Panc1 (cell line): ENCODE measurements around the gene PXDN. TPM values are rescaled to one million over a fixed set of nuclear protein-coding genes. Genes with fewer than 3 reads are reported as not detected.

ENCODE experiments used
- ATAC-seq: fragments of 200-7000 bp; cut with Tn5 transposase; 2 replicates; pipeline ENCODE4 v1.9.1; 2020; ENCODE audit warnings: mild to moderate bottlenecking, moderate library complexity
- BruUV-seq: library from RNA; stranded (reverse); fragments of 400-500 nt; replicated peaks from 2 replicates; lab custom pipeline; 2021; lab: Mats Ljungman, UMichigan
- CTCF ChIA-PET: fragments of 300-600 bp; sonication (Branson Sonifier 250); formaldehyde crosslinking; loops from one replicate; lab custom pipeline; 2022; ENCODE audit warnings: antibody characterized with exemption; lab: Charles Lee
- POLR2A ChIA-PET: fragments of 300-600 bp; sonication (Branson Sonifier 250); formaldehyde crosslinking; loops from one replicate; lab custom pipeline; 2022; ENCODE audit warnings: antibody characterized with exemption; lab: Charles Lee
- DNase-seq: peaks from one replicate; pipeline ENCODE4 v3.0.0-alpha.2; 2010; ENCODE audit warnings: low read depth, low spot score
- H3K27ac ChIP-seq: 2 replicates; pipeline ENCODE4 v1.5.1; 2011; ENCODE audit warnings: mild to moderate bottlenecking, low read length, inconsistent platforms
- H3K27me3 ChIP-seq: fragments of 200-500 bp; sonication (Bioruptor generic); 2 replicates; pipeline ENCODE4 v1.6.0; 2014; ENCODE audit warnings: low read length, inconsistent platforms; ENCODE audit not compliant: control insufficient read depth, insufficient read depth
- H3K36me3 ChIP-seq: fragments of 200-500 bp; sonication (Bioruptor generic); 2 replicates; pipeline ENCODE4 v1.5.1; 2014; ENCODE audit warnings: inconsistent platforms, mild to moderate bottlenecking, low read length, moderate library complexity; ENCODE audit not compliant: control insufficient read depth, insufficient read depth
- H3K4me1 ChIP-seq: 2 replicates; pipeline ENCODE4 v1.5.1; 2011; ENCODE audit warnings: inconsistent platforms, mild to moderate bottlenecking, low read length, moderate library complexity; ENCODE audit not compliant: control insufficient read depth, insufficient read depth
- H3K4me3 ChIP-seq, 2 experiments: 2 replicates each; pipeline ENCODE4 v1.5.1; 2011 to 2012; ENCODE audit warnings: low read depth in 2 of 2, low read length in 2 of 2, mild to moderate bottlenecking in 2 of 2, inconsistent platforms in 1 of 2, moderate library complexity in 1 of 2
- H3K9me3 ChIP-seq: fragments of 200-500 bp; sonication (Bioruptor generic); 2 replicates; pipeline ENCODE4 v1.5.1; 2014; ENCODE audit warnings: low read depth, mild to moderate bottlenecking, inconsistent platforms, low read length, moderate library complexity; ENCODE audit not compliant: control insufficient read depth, insufficient read depth
- POLR2AphosphoS5 ChIP-seq: IDR thresholded peaks from 2 replicates; pipeline ENCODE4 v1.6.1; 2012; ENCODE audit warnings: mild to moderate bottlenecking, low read depth, low read length, moderate library complexity
- SIN3A ChIP-seq: IDR thresholded peaks from 2 replicates; pipeline ENCODE4 v1.6.1; 2012; ENCODE audit warnings: low read depth, mild to moderate bottlenecking, low read length, moderate library complexity, borderline replicate concordance; ENCODE audit not compliant: insufficient read depth
- TCF7L2 ChIP-seq: IDR thresholded peaks from 2 replicates; pipeline ENCODE4 v1.6.1; 2011; ENCODE audit warnings: mild to moderate bottlenecking, low read depth, low read length, inconsistent platforms
- in situ Hi-C: cut with HindIII; loops from 2 replicates; pipeline ENCODE4 v1.10.0; 2016; ENCODE audit warnings: low sequenced_read_pairs, low pct_unique_long_range_greater_than_20kb
- intact Hi-C: fragments of 100-400 bp; cut with micrococcal nuclease; formaldehyde crosslinking; loops from one replicate; pipeline ENCODE4 v1.10.0; 2022; ENCODE audit not compliant: unreplicated experiment
- total RNA-seq: library from RNA; stranded (reverse); gene quantifications from one replicate; pipeline ENCODE4 v1.2.1, GENCODE V29; 2021; ENCODE audit not compliant: unreplicated experiment
- TF ChIP-seq, protein P1 (sequence below): fragments of 450-650 bp; IDR thresholded peaks from 2 replicates; pipeline ENCODE4 v1.5.1; 2017; ENCODE audit warnings: mild to moderate bottlenecking
- TF ChIP-seq, protein P2 (sequence below), 2 experiments: IDR thresholded peaks; 2 replicates each; pipeline ENCODE4 v1.6.1; 2011 to 2012; ENCODE audit warnings: low read depth in 2 of 2, control low read depth in 1 of 2, low read length in 1 of 2, mild to moderate bottlenecking in 1 of 2, moderate library complexity in 1 of 2; ENCODE audit not compliant: insufficient read depth in 1 of 2

The PXDN gene
- total RNA-seq, 1 experiment from 2014 or later = 2.5 TPM

DNA sequence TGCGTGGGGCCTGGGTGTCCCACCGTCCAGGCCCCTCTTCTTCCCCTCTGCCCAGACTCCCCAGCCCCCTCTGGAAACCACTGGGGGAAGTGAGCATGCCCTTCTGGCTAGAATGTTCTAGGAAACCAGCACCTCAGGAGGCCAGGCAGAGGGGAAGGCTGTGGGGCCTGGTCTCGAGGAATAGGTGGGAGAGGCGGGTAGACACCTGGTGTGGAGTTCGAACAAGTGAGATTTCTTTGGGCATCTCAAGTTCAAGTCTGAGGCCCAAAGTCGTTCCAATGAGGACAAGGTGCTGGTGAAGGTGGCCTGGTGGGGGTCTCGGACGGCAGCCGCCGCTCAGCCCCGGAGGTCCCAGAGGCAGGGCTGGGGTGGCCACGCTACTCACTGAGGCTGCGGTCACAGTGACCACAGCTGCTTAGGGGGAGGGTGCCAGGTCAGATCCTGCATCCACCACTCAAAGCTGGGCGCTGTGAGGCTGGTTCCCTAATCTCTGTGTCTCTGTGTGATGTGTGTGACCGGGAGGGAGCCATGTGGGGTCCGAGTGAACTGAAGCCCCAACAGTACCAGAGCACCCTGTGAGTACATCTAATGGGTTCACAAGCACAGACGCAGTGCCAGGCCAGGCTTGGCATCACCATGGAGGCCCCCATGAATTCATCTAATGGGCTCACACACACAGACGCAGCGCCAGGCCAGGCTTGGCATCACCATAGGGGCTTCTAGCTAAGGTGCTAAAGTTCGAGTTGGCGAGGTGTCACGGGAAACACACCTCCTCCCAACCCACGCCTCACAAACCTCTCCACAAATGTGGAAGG, 26.5 kb upstream of the PXDN start:
- H3K36me3 ChIP-seq = no peaks in the 10 kb centered on the region
- peak overlapping the region; percentile 82 for H3K27ac ChIP-seq
- intact Hi-C loops (no loop called here), in situ Hi-C loops (no loop called here)
- no peak for DNase-seq
- no peak overlapping the region for H3K4me3 ChIP-seq
- no peak for ATAC-seq
- BruUV-seq = no TSS peak
- ChIA-PET POLR2A (no interaction called here), CTCF (interaction anchor here (0.6 kb wide), 1 partner anchor 1030 kb away, joined by 6 read pairs; no protein-coding TSS in a partner anchor)
- peaks cover 20% of the 10 kb centered on the region for H3K4me1 ChIP-seq
- H3K9me3 ChIP-seq = no peaks in the 10 kb centered on the region
- TF ChIP-seq TCF7L2 (no peak), SIN3A (no peak), POLR2AphosphoS5 (no peak)
- TF ChIP-seq, protein P1, sequence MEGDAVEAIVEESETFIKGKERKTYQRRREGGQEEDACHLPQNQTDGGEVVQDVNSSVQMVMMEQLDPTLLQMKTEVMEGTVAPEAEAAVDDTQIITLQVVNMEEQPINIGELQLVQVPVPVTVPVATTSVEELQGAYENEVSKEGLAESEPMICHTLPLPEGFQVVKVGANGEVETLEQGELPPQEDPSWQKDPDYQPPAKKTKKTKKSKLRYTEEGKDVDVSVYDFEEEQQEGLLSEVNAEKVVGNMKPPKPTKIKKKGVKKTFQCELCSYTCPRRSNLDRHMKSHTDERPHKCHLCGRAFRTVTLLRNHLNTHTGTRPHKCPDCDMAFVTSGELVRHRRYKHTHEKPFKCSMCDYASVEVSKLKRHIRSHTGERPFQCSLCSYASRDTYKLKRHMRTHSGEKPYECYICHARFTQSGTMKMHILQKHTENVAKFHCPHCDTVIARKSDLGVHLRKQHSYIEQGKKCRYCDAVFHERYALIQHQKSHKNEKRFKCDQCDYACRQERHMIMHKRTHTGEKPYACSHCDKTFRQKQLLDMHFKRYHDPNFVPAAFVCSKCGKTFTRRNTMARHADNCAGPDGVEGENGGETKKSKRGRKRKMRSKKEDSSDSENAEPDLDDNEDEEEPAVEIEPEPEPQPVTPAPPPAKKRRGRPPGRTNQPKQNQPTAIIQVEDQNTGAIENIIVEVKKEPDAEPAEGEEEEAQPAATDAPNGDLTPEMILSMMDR = no peak
- H3K27me3 ChIP-seq = no peaks in the 10 kb centered on the region

DNA sequence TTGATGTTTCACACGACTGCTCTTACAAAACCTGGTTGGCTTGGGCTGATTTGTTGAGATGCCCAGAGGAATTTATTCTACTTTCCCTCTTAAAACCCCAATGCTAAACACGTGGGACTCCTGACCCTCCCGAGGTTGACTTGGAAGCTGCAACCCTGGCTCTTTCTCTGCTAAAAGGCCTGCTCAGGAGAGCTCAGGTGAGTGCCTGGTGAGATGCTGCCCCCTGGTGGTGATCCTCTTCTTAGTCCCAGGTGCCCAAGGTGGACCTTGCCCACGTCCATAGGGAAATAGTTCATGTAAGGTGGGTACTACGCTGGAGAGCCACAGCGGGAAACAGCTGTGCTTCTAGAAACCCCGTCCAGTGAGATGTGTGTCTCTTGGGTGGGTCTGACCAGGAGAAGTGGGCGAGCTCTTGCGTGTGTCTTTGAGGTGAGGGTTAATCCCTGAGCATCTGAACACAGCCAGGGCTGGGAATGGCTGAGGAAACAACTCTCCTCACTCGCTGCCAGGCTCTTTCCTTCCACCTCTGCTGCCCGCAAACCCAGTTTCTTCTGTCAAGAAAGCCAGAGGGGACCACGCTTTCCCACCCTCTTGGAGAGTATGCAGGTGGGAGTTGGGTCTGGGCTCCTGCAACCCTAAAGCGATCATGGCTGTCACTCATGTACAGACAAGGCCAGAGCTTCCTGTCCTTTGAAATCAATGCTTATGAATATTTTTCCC, 25.5 kb upstream of the PXDN start:
- in situ Hi-C loops = no loop called here
- intact Hi-C loops = loop anchor here (2.0 to 10.0 kb wide), 3 partner anchors 135 to 219 kb away; no protein-coding TSS in a partner anchor

More for the DNA sequence above, 25.5 kb upstream of the PXDN start:
- Histone ChIP-seq H3K36me3 (no peaks in the 10 kb centered on the region), H3K4me1 (peaks cover 20% of the 10 kb centered on the region), H3K4me3 (no peak overlapping the region), H3K27ac (peak overlapping the region; percentile 82), H3K27me3 (no peaks in the 10 kb centered on the region), H3K9me3 (no peaks in the 10 kb centered on the region)
- ATAC-seq (peak; percentile 96), DNase-seq (peak; percentile 71)
- no TSS peak for BruUV-seq
- TF ChIP-seq, protein P1 = peak; percentile 94
- TF ChIP-seq, protein P2, sequence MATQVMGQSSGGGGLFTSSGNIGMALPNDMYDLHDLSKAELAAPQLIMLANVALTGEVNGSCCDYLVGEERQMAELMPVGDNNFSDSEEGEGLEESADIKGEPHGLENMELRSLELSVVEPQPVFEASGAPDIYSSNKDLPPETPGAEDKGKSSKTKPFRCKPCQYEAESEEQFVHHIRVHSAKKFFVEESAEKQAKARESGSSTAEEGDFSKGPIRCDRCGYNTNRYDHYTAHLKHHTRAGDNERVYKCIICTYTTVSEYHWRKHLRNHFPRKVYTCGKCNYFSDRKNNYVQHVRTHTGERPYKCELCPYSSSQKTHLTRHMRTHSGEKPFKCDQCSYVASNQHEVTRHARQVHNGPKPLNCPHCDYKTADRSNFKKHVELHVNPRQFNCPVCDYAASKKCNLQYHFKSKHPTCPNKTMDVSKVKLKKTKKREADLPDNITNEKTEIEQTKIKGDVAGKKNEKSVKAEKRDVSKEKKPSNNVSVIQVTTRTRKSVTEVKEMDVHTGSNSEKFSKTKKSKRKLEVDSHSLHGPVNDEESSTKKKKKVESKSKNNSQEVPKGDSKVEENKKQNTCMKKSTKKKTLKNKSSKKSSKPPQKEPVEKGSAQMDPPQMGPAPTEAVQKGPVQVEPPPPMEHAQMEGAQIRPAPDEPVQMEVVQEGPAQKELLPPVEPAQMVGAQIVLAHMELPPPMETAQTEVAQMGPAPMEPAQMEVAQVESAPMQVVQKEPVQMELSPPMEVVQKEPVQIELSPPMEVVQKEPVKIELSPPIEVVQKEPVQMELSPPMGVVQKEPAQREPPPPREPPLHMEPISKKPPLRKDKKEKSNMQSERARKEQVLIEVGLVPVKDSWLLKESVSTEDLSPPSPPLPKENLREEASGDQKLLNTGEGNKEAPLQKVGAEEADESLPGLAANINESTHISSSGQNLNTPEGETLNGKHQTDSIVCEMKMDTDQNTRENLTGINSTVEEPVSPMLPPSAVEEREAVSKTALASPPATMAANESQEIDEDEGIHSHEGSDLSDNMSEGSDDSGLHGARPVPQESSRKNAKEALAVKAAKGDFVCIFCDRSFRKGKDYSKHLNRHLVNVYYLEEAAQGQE (IDR thresholded peaks at IDR 0.05; ENCODE audit: insufficient read depth in 1 of 2, low read depth in 2 of 2, low read length in 1 of 2) = no peak
- peak; percentile 41; the same call in 1 of the 2 replicates for TF ChIP-seq POLR2AphosphoS5
- ChIA-PET CTCF (interaction anchor here (0.5 to 1.1 kb wide), 7 partner anchors 144 to 1029 kb away, joined by 3 to 13 read pairs (median 3); no protein-coding TSS in a partner anchor), POLR2A (no interaction called here)
